ENCODE results near the gene PCSK6.
"Not testable (repeated sequence)": the region's sequence is repeated elsewhere in the genome, so short reads cannot be mapped to it uniquely, and the experiment has no call there.

Gene PCSK6

GRCh38 chr15:101362986-101363566, 126.4 kb downstream of the PCSK6 start:
- H3K4me3 ChIP-seq: no peak overlapping the region
- TF ChIP-seq, protein P1, sequence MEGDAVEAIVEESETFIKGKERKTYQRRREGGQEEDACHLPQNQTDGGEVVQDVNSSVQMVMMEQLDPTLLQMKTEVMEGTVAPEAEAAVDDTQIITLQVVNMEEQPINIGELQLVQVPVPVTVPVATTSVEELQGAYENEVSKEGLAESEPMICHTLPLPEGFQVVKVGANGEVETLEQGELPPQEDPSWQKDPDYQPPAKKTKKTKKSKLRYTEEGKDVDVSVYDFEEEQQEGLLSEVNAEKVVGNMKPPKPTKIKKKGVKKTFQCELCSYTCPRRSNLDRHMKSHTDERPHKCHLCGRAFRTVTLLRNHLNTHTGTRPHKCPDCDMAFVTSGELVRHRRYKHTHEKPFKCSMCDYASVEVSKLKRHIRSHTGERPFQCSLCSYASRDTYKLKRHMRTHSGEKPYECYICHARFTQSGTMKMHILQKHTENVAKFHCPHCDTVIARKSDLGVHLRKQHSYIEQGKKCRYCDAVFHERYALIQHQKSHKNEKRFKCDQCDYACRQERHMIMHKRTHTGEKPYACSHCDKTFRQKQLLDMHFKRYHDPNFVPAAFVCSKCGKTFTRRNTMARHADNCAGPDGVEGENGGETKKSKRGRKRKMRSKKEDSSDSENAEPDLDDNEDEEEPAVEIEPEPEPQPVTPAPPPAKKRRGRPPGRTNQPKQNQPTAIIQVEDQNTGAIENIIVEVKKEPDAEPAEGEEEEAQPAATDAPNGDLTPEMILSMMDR (IDR thresholded peaks at IDR 0.05): no peak
- no peak overlapping the region for H3K27ac ChIP-seq
- DNase-seq (ENCODE audit: low spot score): peak; percentile 7

GRCh38 chr15:101362359-101362758, 127.1 kb downstream of the PCSK6 start:
- no peak for DNase-seq (ENCODE audit: low spot score)
- TF ChIP-seq, protein P1 (IDR thresholded peaks at IDR 0.05): no peak
- H3K4me3 ChIP-seq: no peak overlapping the region
- H3K27ac ChIP-seq: no peak overlapping the region

DNA sequence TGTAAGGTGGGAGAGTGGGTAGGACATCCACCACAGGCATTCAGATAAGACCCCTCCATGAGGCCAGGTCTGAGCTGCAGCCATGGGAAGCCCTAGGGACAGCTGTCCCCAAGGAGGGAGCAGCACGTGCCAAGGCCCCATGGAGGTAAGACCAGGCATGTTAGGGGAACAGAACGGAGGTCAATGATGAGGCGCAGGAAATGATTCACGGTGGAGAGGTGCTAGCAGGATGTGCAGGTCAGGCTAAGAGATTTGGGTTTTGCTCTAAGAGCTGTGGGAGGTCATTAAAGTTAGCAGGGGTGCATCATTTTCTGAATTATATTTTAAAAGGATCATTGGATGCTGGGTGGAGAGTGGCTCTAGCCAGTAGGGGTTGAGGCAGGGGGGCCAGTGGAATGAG, 128.1 kb downstream of the PCSK6 start:
- no peak overlapping the region for H3K27ac ChIP-seq
- no peak overlapping the region for H3K4me3 ChIP-seq
- no peak for DNase-seq (ENCODE audit: low spot score)
- TF ChIP-seq, protein P1 (IDR thresholded peaks at IDR 0.05): no peak

GRCh38 chr15:101359365-101359947, 130.1 kb downstream of the PCSK6 start:
- no peak for DNase-seq (ENCODE audit: low spot score)
- Histone ChIP-seq H3K27ac (no peak overlapping the region), H3K4me3 (no peak overlapping the region)
- TF ChIP-seq, protein P1 (IDR thresholded peaks at IDR 0.05): no peak

DNA sequence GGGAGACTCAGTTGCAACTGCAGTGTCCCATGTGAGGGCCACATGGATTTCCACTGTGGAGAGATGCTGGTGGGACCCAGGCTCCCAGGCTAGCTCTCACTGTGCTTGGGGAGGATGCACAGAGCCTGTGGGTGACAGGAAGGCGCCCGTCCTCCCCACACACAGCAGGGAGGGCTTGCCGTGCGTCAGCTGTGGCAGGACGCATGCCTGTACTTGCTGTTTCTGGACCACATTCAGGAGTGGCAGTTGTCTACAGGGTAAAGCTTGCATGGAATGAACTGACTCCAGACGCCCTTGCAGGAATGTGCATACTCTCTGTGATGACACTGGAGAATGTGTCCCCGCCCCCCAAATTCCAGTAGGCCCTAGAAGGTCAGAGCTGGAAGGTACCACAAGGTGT, 130.6 kb downstream of the PCSK6 start:
- TF ChIP-seq, protein P1 (IDR thresholded peaks at IDR 0.05): no peak
- no peak overlapping the region for H3K27ac ChIP-seq
- DNase-seq (ENCODE audit: low spot score): no peak
- no peak overlapping the region for H3K4me3 ChIP-seq

DNA sequence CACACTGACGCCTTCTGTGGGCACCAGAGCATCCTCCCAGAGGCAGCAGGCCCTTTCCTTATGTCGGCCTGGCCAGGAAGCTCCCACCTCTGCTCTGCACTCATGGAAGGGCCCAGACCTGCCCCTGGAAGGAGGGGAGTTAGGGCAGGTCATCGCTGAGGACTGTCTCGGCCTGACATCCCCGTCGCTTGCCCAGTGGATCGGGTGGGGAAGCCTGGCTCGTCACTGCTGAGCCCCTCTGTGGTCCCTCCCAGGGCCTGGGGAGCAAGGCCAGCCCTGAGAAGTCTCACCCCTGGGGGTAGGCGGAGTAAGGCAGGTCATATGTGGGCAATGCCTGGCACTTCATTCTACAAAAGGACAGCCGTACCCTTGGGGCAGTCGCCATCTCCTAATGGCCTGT, 131.6 kb downstream of the PCSK6 start:
- DNase-seq (ENCODE audit: low spot score): no peak
- Histone ChIP-seq H3K4me3 (no peak overlapping the region), H3K27ac (no peak overlapping the region)
- TF ChIP-seq, protein P1 (IDR thresholded peaks at IDR 0.05): no peak

- DNase-seq (ENCODE audit: low spot score): no peak
- Histone ChIP-seq H3K27ac (no peak overlapping the region), H3K4me3 (no peak overlapping the region)
- TF ChIP-seq, protein P1 (IDR thresholded peaks at IDR 0.05): no peak
These were observed 132.2 kb downstream of the PCSK6 start for GRCh38 chr15:101357333-101357732.

GRCh38 chr15:101356512-101357172, 132.9 kb downstream of the PCSK6 start:
- H3K4me3 ChIP-seq: not testable (repeated sequence)

More at GRCh38 chr15:101356512-101357172, 132.9 kb downstream of the PCSK6 start:
- not testable (repeated sequence) for H3K27ac ChIP-seq; DNase-seq (ENCODE audit: low spot score)

Data from coronary artery (tissue), 2 donors.